Naive thymus-derived CD4-positive, alpha-beta T cell (primary cell): Measurements from ENCODE around the gene KDM6A. TPM values are rescaled to one million over a fixed set of nuclear protein-coding genes. Genes with fewer than 3 reads are reported as not detected.
"Not testable (repeated sequence)": the region's sequence is repeated elsewhere in the genome, so short reads cannot be mapped to it uniquely, and the experiment has no call there.

ENCODE experiments used
- ATAC-seq: fragments of 150-1000 bp; cut with Tn5 transposase; 2 replicates; pipeline ENCODE4 v1.10.0; 2021; ENCODE audit warnings: mild to moderate bottlenecking, moderate library complexity
- CTCF ChIA-PET: fragments of 350-600 bp; sonication (Branson Sonifier 250); formaldehyde crosslinking; loops from one replicate; lab custom pipeline; 2021; ENCODE audit warnings: antibody characterized with exemption; lab: Charles Lee
- POLR2A ChIA-PET: fragments of 350-600 bp; sonication (Branson Sonifier 250); formaldehyde crosslinking; loops from one replicate; lab custom pipeline; 2021; ENCODE audit warnings: antibody characterized with exemption, inconsistent platforms; lab: Charles Lee
- DNase-seq, 9 donors: peaks; one replicate each; pipeline versions ENCODE4 v3.0.0 to v3.0.0-alpha.2; 2020 to 2022; ENCODE audit warnings: mixed read lengths in 1 of 9
- H3K27ac ChIP-seq: one replicate; pipeline ENCODE4 v1.7.0; 2013; ENCODE audit warnings: mild to moderate bottlenecking, low read depth, low read length, moderate library complexity
- H3K27me3 ChIP-seq, 2 donors: one replicate each; pipeline ENCODE4 v1.7.0; 2013; ENCODE audit warnings: low read length in 2 of 2, mild to moderate bottlenecking in 2 of 2, moderate library complexity in 2 of 2; ENCODE audit not compliant: control insufficient read depth in 2 of 2, insufficient read depth in 2 of 2
- H3K36me3 ChIP-seq, 3 experiments: 1 replicate in 2 of 3; 2 replicates in 1 of 3; pipeline ENCODE4 v1.7.0; 2013; ENCODE audit warnings: low read length in 3 of 3, mild to moderate bottlenecking in 3 of 3, moderate library complexity in 1 of 3; ENCODE audit not compliant: insufficient read depth in 3 of 3, control insufficient read depth in 2 of 3
- H3K4me1 ChIP-seq, 2 donors: one replicate each; pipeline ENCODE4 v1.7.0; 2013; ENCODE audit warnings: low read length in 2 of 2, mild to moderate bottlenecking in 2 of 2, moderate library complexity in 1 of 2; ENCODE audit not compliant: control insufficient read depth in 2 of 2, insufficient read depth in 2 of 2
- H3K4me3 ChIP-seq: 2 replicates; pipeline ENCODE4 v1.7.0; 2013; ENCODE audit warnings: mild to moderate bottlenecking, low read length
- H3K9me3 ChIP-seq, 3 experiments: 1 replicate in 2 of 3; 2 replicates in 1 of 3; pipeline ENCODE4 v1.7.0; 2013; ENCODE audit warnings: low read length in 3 of 3; ENCODE audit not compliant: control insufficient read depth in 2 of 3
- H3K27ac Mint-ChIP-seq, 9 donors: one replicate each; pipeline ENCODE4 v1.8.0; 2020 to 2022; ENCODE audit warnings: mixed read lengths in 9 of 9, mild to moderate bottlenecking in 8 of 9, moderate library complexity in 5 of 9, inconsistent platforms in 2 of 9
- H3K27me3 Mint-ChIP-seq, 5 donors: one replicate each; pipeline ENCODE4 v1.8.0; 2021 to 2022; ENCODE audit warnings: mixed read lengths in 5 of 5, mild to moderate bottlenecking in 1 of 5
- H3K36me3 Mint-ChIP-seq, 5 donors: one replicate each; pipeline ENCODE4 v1.8.0; 2020 to 2022; ENCODE audit warnings: mixed read lengths in 5 of 5, mild to moderate bottlenecking in 3 of 5, inconsistent platforms in 1 of 5
- H3K4me1 Mint-ChIP-seq, 7 donors: one replicate each; pipeline ENCODE4 v1.8.0; 2020 to 2022; ENCODE audit warnings: mixed read lengths in 7 of 7, mild to moderate bottlenecking in 3 of 7, inconsistent platforms in 1 of 7
- H3K4me3 Mint-ChIP-seq, 10 donors: one replicate each; pipeline ENCODE4 v1.8.0; 2020 to 2022; ENCODE audit warnings: mild to moderate bottlenecking in 10 of 10, mixed read lengths in 10 of 10, moderate library complexity in 6 of 10, inconsistent platforms in 2 of 10
- H3K9me3 Mint-ChIP-seq, 11 donors: one replicate each; pipeline ENCODE4 v1.8.0; 2020 to 2022; ENCODE audit warnings: mixed read lengths in 11 of 11, mild to moderate bottlenecking in 4 of 11, inconsistent platforms in 1 of 11, moderate library complexity in 1 of 11
- intact Hi-C, 2 donors: fragments of 100-400 bp; cut with micrococcal nuclease; formaldehyde crosslinking; loops; one replicate each; pipeline ENCODE4 v1.15.1; 2023
- polyA plus RNA-seq, 2 donors: library from polyadenylated mRNA; unstranded; fragments of 300-500 nt; fragmentation: Illumina TruSeq; gene quantifications; one replicate each; pipeline ENCODE4 v1.2.3, GENCODE V29; 2021
- total RNA-seq, 6 experiments: library from RNA in 5 of 6; stranded (reverse) in 5 of 6; gene quantifications; 1 replicate in 5 of 6; 2 replicates in 1 of 6; pipeline ENCODE4 v1.2.3 and lab custom pipeline; 2021 to 2026

Gene KDM6A
- total and polyA plus RNA-seq, 7 experiments from 2014 or later: 17.9 to 55.6 (median 46.9) TPM

DNA sequence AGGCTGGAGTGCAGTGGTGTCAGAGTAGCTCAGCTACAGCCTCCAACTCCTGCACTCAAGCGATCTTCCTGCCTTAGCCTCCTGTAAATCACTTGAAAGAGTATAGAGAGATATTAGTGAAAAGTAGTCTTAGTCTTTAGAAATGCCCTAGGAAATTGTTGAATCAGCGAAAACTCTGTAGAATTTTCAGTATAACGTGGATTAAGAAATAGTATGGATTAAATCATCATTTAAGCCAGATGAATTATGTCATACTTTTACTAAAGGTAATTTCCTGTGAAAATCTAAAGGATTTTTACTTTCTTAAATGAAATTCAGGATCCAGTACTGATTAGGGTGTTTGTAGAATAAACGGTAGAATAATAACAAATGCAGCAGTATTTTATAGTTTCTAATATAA is 163.2 kb downstream of the KDM6A start:
- no peaks in the 10 kb centered on the region for H3K4me1 ChIP-seq
- H3K27ac Mint-ChIP-seq: peak overlapping the region in 4 of 9 donors; percentile 12 to 71 (median 32)
- ChIA-PET CTCF (no interaction called here), POLR2A (no interaction called here)
- no peaks in the 10 kb centered on the region for H3K9me3 ChIP-seq
- ATAC-seq (no peak), DNase-seq (no peak)
- peaks cover 1 to 26% (median 18%) of the 10 kb centered on the region in 7 donors for H3K4me1 Mint-ChIP-seq
- H3K9me3 Mint-ChIP-seq: peaks cover 0 to 12% (median 2%) of the 10 kb centered on the region in 11 donors
- no peak overlapping the region for H3K27ac ChIP-seq
- H3K36me3 Mint-ChIP-seq: peaks cover 0 to 42% (median 13%) of the 10 kb centered on the region in 5 donors
- H3K27me3 Mint-ChIP-seq: no peaks in the 10 kb centered on the region
- no peaks in the 10 kb centered on the region for H3K27me3 ChIP-seq
- no peak overlapping the region for H3K4me3 ChIP-seq
- intact Hi-C loops: no loop called here
- no peaks in the 10 kb centered on the region for H3K36me3 ChIP-seq
- no peak overlapping the region for H3K4me3 Mint-ChIP-seq

DNA sequence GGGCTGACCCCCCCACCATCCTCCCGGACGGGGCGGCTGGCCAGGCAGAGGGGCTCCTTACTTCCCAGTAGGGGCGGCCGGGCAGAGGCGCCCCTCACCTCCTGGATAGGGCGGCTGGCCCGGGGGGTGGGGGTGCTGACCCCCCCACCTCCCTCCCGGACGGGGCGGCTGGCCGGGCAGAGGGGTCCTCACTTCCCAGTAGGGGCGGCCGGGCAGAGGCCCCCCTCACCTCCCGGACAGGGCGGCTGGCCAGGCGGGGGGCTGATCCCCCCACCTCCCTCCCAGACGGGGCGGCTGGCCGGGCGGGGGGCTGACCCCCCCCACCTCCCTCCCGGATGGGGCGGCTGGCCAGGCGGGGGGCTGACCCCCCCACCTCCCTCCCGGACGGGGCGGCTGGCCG is 167.1 kb downstream of the KDM6A start:
- H3K36me3 ChIP-seq, H3K27ac Mint-ChIP-seq, DNase-seq, H3K4me3 ChIP-seq, H3K4me1 ChIP-seq, H3K27ac ChIP-seq, H3K27me3 ChIP-seq, H3K9me3 ChIP-seq, intact Hi-C loops, H3K4me1 Mint-ChIP-seq, H3K27me3 Mint-ChIP-seq, POLR2A ChIA-PET, ATAC-seq, CTCF ChIA-PET, H3K4me3 Mint-ChIP-seq: not testable (repeated sequence)
- peaks cover 0 to 12% (median 2%) of the 10 kb centered on the region in 11 donors for H3K9me3 Mint-ChIP-seq
- peaks cover 0 to 48% (median 13%) of the 10 kb centered on the region in 5 donors for H3K36me3 Mint-ChIP-seq

DNA sequence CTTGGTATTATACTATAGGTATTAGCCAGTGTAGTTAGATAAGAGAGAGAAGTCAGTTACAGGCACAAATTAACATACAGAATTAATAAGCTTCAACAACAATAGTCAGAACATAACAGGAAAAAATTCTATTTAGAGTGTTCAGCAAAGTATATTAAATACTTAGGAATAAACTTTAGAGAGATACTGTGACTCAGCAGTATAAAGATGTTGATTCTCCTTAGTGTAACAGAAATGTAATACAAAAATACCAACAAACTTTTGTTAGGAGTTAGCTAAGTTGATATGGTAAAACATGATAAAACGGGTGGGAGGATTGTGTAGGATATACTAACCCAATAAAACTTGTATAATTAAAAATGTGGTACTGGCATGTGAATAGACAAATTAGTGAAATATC is 173.4 kb downstream of the KDM6A start:
- H3K4me3 Mint-ChIP-seq: no peak overlapping the region
- CTCF ChIA-PET: no interaction called here
- DNase-seq: no peak
- H3K27me3 ChIP-seq: no peaks in the 10 kb centered on the region
- H3K27ac Mint-ChIP-seq: no peak overlapping the region
- H3K9me3 Mint-ChIP-seq: no peaks in the 10 kb centered on the region
- peaks cover 0 to 42% (median 19%) of the 10 kb centered on the region in 7 donors for H3K4me1 Mint-ChIP-seq
- intact Hi-C loops: no loop called here
- no peaks in the 10 kb centered on the region for H3K36me3 ChIP-seq
- peaks cover 0 to 34% (median 9%) of the 10 kb centered on the region in 5 donors for H3K36me3 Mint-ChIP-seq
- no peak overlapping the region for H3K4me3 ChIP-seq
- no peak for ATAC-seq
- POLR2A ChIA-PET: no interaction called here
- H3K9me3 ChIP-seq: no peaks in the 10 kb centered on the region
- H3K27ac ChIP-seq: no peak overlapping the region
- no peaks in the 10 kb centered on the region for H3K27me3 Mint-ChIP-seq
- H3K4me1 ChIP-seq: no peaks in the 10 kb centered on the region

DNA sequence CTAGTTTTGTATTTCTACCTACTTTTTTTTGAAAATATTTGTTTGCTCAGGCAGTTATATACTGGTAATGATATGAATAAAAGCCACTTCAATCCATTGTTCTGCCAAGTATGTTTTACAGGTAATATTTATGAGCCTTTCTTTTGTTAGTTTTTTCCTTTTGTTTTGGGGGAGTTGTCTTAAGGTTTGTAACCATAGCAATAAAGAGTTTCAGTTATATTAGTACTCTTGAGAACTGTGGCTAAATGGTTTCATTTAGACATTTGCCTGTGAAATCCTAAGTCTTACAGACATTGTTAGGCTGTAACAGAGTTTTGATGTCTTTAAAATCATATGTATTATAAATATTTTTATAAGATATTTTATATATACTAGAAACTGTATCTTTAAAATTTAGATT is 177.6 kb downstream of the KDM6A start:
- Mint-ChIP-seq H3K27me3 (no peaks in the 10 kb centered on the region), H3K4me1 (peaks cover 0 to 42% (median 19%) of the 10 kb centered on the region in 7 donors), H3K36me3 (peaks cover 0 to 29% (median 11%) of the 10 kb centered on the region in 5 donors), H3K9me3 (no peaks in the 10 kb centered on the region), H3K4me3 (no peak overlapping the region), H3K27ac (peak overlapping the region in 2 of 9 donors; percentile 3 to 52)
- Histone ChIP-seq H3K27ac (no peak overlapping the region), H3K4me1 (no peaks in the 10 kb centered on the region), H3K36me3 (peaks cover 0 to 3% (median 0%) of the 10 kb centered on the region in 3 experiments), H3K4me3 (no peak overlapping the region), H3K27me3 (no peaks in the 10 kb centered on the region), H3K9me3 (no peaks in the 10 kb centered on the region)
- intact Hi-C loops: no loop called here
- CTCF ChIA-PET: no interaction called here
- POLR2A ChIA-PET: no interaction called here
- ATAC-seq: no peak
- no peak for DNase-seq

DNA sequence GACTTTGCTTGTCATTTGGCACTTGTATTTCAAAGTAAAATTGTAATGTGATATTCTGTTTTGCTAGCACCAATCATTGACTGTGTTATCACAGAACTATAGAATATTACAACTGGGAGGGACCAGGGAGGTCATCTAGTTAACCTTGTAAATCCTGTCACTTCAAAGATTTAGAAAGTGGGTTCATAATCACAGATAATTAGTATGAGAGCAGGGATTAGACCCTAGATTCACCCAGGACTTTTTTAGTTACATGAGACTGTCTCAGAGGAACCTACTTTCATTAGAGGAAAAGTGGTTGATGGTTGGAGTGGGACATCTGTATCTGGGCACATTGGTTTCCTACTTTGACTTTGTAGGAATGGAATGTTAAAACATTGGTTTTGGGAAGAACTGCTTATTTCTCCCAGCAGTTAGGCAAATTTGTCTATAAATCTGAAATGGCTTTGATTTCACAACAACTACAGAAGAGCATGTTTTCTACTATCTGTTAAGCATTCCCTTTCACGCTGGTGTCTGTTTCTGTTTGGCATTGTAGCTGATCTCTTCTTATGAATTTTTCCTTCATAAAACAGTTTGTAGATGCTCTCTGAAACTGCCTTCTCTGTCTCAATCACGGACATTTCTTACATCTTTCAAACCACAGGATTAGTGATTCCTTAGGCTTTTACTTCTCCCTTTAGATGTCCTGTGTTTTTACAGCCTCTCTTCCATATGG is 183.6 kb downstream of the KDM6A start:
- Histone ChIP-seq H3K4me1 (no peaks in the 10 kb centered on the region), H3K4me3 (no peak overlapping the region), H3K27ac (no peak overlapping the region), H3K27me3 (no peaks in the 10 kb centered on the region), H3K36me3 (peaks cover 0 to 18% (median 0%) of the 10 kb centered on the region in 3 experiments), H3K9me3 (no peaks in the 10 kb centered on the region)
- H3K27me3 Mint-ChIP-seq: no peaks in the 10 kb centered on the region
- intact Hi-C loops: no loop called here
- ChIA-PET POLR2A (no interaction called here), CTCF (no interaction called here)
- no peaks in the 10 kb centered on the region for H3K9me3 Mint-ChIP-seq
- DNase-seq: no peak
- ATAC-seq: no peak
- peaks cover 0 to 26% (median 6%) of the 10 kb centered on the region in 5 donors for H3K36me3 Mint-ChIP-seq
- H3K4me3 Mint-ChIP-seq: no peak overlapping the region
- peaks cover 0 to 28% (median 15%) of the 10 kb centered on the region in 7 donors for H3K4me1 Mint-ChIP-seq
- peak overlapping the region in 5 of 9 donors; percentile 29 to 62 (median 53) for H3K27ac Mint-ChIP-seq

DNA sequence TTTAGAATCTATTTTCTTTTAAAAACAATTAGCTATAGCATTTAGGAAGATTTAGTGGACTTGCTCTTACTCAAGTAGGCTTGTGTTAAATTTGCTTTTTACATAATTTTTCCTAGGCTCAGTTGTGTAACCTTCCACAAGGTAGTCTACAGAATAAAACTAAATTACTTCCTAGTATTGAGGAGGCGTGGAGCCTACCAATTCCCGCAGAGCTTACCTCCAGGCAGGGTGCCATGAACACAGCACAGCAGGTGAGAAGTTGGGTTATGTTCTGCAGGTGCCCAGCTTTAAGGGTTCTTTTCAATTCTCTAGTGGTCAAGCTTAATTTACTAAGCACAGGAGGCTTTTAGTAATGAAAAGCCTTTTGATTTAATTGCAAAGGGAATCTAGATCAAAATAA is 186.9 kb downstream of the KDM6A start:
- peaks cover 0 to 38% (median 17%) of the 10 kb centered on the region in 7 donors for H3K4me1 Mint-ChIP-seq
- H3K9me3 Mint-ChIP-seq, H3K27me3 ChIP-seq, H3K27ac ChIP-seq, H3K4me3 Mint-ChIP-seq, H3K27me3 Mint-ChIP-seq, H3K4me3 ChIP-seq, POLR2A ChIA-PET, DNase-seq, ATAC-seq, H3K9me3 ChIP-seq, H3K4me1 ChIP-seq, CTCF ChIA-PET, intact Hi-C loops: not testable (repeated sequence)
- H3K36me3 Mint-ChIP-seq: peaks cover under 1 to 44% (median 17%) of the 10 kb centered on the region in 5 donors
- peaks cover 3 to 40% (median 12%) of the 10 kb centered on the region in 3 experiments for H3K36me3 ChIP-seq
- H3K27ac Mint-ChIP-seq: peak overlapping the region in 1 of 9 donors; percentile 76
